ENCODE data around the gene HSFX2.

Gene HSFX2

DNA sequence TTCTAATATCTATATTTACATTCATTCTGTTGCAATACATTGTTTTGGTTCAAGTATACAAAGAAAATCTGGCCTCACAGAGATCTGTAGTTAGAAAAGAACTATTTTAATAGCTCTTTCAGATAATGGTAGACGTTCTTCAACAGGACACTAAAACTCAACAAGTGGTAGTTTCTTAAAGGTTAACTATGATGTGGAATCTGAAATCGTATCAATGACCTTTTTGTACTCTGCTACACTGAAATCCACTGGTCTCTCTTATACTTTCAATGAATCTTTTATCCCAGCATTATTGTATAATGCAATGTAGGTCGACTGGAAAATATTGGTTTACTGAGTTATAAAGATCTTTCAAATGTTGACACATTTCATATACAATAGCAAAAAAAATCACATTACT, 23.8 kb upstream of the HSFX2 start:
- H4K20me1 ChIP-seq (ENCODE audit: insufficient read depth, low read length, poor library complexity, severe bottlenecking): no peaks in the 10 kb centered on the region
- H3K79me2 ChIP-seq (ENCODE audit: insufficient read depth, low read length): peaks cover 47% of the 10 kb centered on the region; the same call in 1 of the 2 replicates
- H3K9me3 ChIP-seq (ENCODE audit: insufficient read depth, low read depth, low read length): no peaks in the 10 kb centered on the region

DNA sequence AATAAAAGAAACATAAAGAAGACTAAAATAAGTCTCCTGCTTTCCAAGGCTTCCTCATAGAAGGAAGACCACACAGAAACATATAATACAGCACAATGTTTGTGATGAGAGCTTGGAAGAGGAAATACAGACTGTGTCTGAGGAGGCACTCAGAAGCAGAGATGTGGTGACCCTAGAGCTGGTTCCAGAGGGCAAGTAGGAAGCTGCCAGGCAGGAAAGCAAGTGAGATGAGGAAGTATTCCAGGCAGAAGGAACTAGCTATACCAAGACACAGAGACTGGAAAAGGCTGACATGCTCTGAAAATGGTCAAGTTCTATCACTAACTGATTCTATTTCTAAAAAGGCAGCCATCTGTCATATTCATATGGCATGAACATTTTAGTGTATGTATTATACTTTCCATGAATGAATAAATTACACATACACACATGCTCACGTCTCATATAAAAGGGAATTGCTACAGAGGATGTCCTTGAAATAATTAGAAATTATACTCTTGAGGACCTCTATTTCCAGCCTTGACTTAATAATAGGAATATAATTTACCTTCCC, 16.6 kb upstream of the HSFX2 start:
- Histone ChIP-seq H3K9ac (ENCODE audit: low read depth, low read length, poor library complexity, severe bottlenecking) (no peak overlapping the region), H3K79me2 (ENCODE audit: insufficient read depth, low read length) (peaks cover 25% of the 10 kb centered on the region; the same call in 1 of the 2 replicates), H3K9me2 (replicated peaks; ENCODE audit: low read depth, low read length) (no peaks in the 10 kb centered on the region), H3K27me3 (ENCODE audit: insufficient read depth, low read length, poor library complexity, severe bottlenecking) (no peaks in the 10 kb centered on the region), H3K4me1 (ENCODE audit: insufficient read depth, low read length, poor library complexity, severe bottlenecking) (no peaks in the 10 kb centered on the region), H3K9me3 (ENCODE audit: insufficient read depth, low read depth, low read length) (no peaks in the 10 kb centered on the region), H4K20me1 (ENCODE audit: insufficient read depth, low read length, poor library complexity, severe bottlenecking) (no peaks in the 10 kb centered on the region), H3K36me3 (ENCODE audit: insufficient read depth, low read length) (peaks cover 14% of the 10 kb centered on the region; the same call in 1 of the 2 replicates), H2AFZ (ENCODE audit: low read length) (no peak overlapping the region), H3K4me3 (ENCODE audit: low read length, poor library complexity, severe bottlenecking) (no peak overlapping the region), H3K4me2 (ENCODE audit: low read depth, low read length, poor library complexity, severe bottlenecking) (no peak overlapping the region), H3F3A (ENCODE audit: low read depth) (no peaks in the 10 kb centered on the region)
- TF ChIP-seq, protein P1, sequence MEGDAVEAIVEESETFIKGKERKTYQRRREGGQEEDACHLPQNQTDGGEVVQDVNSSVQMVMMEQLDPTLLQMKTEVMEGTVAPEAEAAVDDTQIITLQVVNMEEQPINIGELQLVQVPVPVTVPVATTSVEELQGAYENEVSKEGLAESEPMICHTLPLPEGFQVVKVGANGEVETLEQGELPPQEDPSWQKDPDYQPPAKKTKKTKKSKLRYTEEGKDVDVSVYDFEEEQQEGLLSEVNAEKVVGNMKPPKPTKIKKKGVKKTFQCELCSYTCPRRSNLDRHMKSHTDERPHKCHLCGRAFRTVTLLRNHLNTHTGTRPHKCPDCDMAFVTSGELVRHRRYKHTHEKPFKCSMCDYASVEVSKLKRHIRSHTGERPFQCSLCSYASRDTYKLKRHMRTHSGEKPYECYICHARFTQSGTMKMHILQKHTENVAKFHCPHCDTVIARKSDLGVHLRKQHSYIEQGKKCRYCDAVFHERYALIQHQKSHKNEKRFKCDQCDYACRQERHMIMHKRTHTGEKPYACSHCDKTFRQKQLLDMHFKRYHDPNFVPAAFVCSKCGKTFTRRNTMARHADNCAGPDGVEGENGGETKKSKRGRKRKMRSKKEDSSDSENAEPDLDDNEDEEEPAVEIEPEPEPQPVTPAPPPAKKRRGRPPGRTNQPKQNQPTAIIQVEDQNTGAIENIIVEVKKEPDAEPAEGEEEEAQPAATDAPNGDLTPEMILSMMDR (conservative IDR thresholded peaks at IDR 0.05; ENCODE audit: low read length): no peak
- TF ChIP-seq EZH2phosphoT487 (IDR thresholded peaks at IDR 0.05; ENCODE audit: borderline replicate concordance): no peak

More for the DNA sequence above, 23.8 kb upstream of the HSFX2 start:
- no peaks in the 10 kb centered on the region for H3K36me3 ChIP-seq (ENCODE audit: insufficient read depth, low read length)
- TF ChIP-seq, protein P1 (conservative IDR thresholded peaks at IDR 0.05; ENCODE audit: low read length): no peak
- no peak for TF ChIP-seq EZH2phosphoT487 (IDR thresholded peaks at IDR 0.05; ENCODE audit: borderline replicate concordance)
- no peaks in the 10 kb centered on the region for H3K27me3 ChIP-seq (ENCODE audit: insufficient read depth, low read length, poor library complexity, severe bottlenecking)
- no peaks in the 10 kb centered on the region for H3K4me1 ChIP-seq (ENCODE audit: insufficient read depth, low read length, poor library complexity, severe bottlenecking)
- no peak overlapping the region for H3K4me2 ChIP-seq (ENCODE audit: low read depth, low read length, poor library complexity, severe bottlenecking)
- no peak overlapping the region for H2AFZ ChIP-seq (ENCODE audit: low read length)
- no peak overlapping the region for H3K9ac ChIP-seq (ENCODE audit: low read depth, low read length, poor library complexity, severe bottlenecking)
- H3F3A ChIP-seq (ENCODE audit: low read depth): no peaks in the 10 kb centered on the region
- no peak overlapping the region for H3K4me3 ChIP-seq (ENCODE audit: low read length, poor library complexity, severe bottlenecking)
- no peaks in the 10 kb centered on the region for H3K9me2 ChIP-seq (replicated peaks; ENCODE audit: low read depth, low read length)

DNA sequence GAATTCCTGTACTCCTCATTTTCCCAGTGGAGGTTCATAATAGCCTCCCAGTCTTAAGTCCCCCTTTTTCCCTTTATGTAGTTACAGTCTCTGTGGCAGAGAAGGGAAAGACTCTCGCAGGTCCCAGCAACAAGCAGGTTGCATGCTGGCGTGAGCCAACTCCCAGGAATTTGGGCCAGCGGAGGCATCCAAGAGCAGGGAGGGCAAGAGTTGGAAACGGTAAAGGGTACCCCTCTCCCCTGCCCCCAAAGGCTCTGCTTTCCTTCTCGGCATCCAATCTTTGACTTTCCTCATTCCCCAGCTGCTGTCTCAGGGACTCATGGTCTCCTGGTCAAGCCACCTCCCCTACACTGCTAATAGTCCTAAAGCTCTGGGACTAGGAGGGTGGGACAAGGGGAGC, 15.4 kb upstream of the HSFX2 start:
- no peaks in the 10 kb centered on the region for H3K9me2 ChIP-seq (replicated peaks; ENCODE audit: low read depth, low read length)
- no peak overlapping the region for H3K4me2 ChIP-seq (ENCODE audit: low read depth, low read length, poor library complexity, severe bottlenecking)
- no peaks in the 10 kb centered on the region for H4K20me1 ChIP-seq (ENCODE audit: insufficient read depth, low read length, poor library complexity, severe bottlenecking)
- no peak overlapping the region for H3K4me3 ChIP-seq (ENCODE audit: low read length, poor library complexity, severe bottlenecking)
- H3K36me3 ChIP-seq (ENCODE audit: insufficient read depth, low read length): peaks cover 21% of the 10 kb centered on the region; the same call in 1 of the 2 replicates
- H2AFZ ChIP-seq (ENCODE audit: low read length): no peak overlapping the region
- no peaks in the 10 kb centered on the region for H3F3A ChIP-seq (ENCODE audit: low read depth)
- H3K27me3 ChIP-seq (ENCODE audit: insufficient read depth, low read length, poor library complexity, severe bottlenecking): no peaks in the 10 kb centered on the region
- no peaks in the 10 kb centered on the region for H3K9me3 ChIP-seq (ENCODE audit: insufficient read depth, low read depth, low read length)
- no peak overlapping the region for H3K9ac ChIP-seq (ENCODE audit: low read depth, low read length, poor library complexity, severe bottlenecking)
- H3K79me2 ChIP-seq (ENCODE audit: insufficient read depth, low read length): peaks cover 25% of the 10 kb centered on the region; the same call in 1 of the 2 replicates
- no peaks in the 10 kb centered on the region for H3K4me1 ChIP-seq (ENCODE audit: insufficient read depth, low read length, poor library complexity, severe bottlenecking)
- no peak for TF ChIP-seq EZH2phosphoT487 (IDR thresholded peaks at IDR 0.05; ENCODE audit: borderline replicate concordance)
- TF ChIP-seq, protein P1 (conservative IDR thresholded peaks at IDR 0.05; ENCODE audit: low read length): no peak
